Hepatocyte (in vitro differentiated cells): ENCODE data around the gene LEUTX.

Experiments used
- EZH2 ChIP-seq: fragments of 200-600 bp; sonication (generic); IDR thresholded peaks from 2 replicates; pipeline ENCODE4 v1.6.1; 2016; ENCODE audit warnings: antibody characterized with exemption, mild to moderate bottlenecking, borderline replicate concordance
- EZH2phosphoT487 ChIP-seq: fragments of 200-600 bp; sonication (generic); IDR thresholded peaks from one replicate; pipeline ENCODE4 v1.6.1; 2018; ENCODE audit warnings: antibody characterized with exemption, mild to moderate bottlenecking, low read depth, moderate library complexity; ENCODE audit not compliant: unreplicated experiment, severe bottlenecking
- TF ChIP-seq, protein P1 (sequence below): fragments of 200-600 bp; sonication (generic); IDR thresholded peaks from 2 replicates; pipeline ENCODE4 v1.5.1; 2016; ENCODE audit warnings: antibody characterized with exemption, mild to moderate bottlenecking; ENCODE audit not compliant: poor library complexity

DNA sequence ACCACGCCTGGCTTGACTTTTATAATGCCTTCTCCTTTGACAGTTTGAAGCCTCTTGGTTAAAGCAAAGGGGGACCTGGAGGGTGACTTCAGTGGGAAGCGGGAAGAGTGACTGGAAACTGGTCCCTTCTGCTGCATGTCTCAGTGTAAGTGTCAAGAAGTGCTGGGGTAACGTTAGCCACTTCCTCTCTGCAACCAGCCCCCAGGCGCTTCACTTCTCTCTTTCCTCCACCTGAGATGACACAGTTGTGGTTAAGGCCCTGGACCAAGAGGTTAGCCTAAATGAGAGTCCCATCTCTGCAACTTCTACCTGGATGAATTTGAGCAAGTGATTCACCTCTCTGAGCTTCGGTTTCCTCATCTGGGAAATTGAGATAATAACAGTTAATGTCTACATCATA, 16.3 kb downstream of the LEUTX start:
- TF ChIP-seq, protein P1, sequence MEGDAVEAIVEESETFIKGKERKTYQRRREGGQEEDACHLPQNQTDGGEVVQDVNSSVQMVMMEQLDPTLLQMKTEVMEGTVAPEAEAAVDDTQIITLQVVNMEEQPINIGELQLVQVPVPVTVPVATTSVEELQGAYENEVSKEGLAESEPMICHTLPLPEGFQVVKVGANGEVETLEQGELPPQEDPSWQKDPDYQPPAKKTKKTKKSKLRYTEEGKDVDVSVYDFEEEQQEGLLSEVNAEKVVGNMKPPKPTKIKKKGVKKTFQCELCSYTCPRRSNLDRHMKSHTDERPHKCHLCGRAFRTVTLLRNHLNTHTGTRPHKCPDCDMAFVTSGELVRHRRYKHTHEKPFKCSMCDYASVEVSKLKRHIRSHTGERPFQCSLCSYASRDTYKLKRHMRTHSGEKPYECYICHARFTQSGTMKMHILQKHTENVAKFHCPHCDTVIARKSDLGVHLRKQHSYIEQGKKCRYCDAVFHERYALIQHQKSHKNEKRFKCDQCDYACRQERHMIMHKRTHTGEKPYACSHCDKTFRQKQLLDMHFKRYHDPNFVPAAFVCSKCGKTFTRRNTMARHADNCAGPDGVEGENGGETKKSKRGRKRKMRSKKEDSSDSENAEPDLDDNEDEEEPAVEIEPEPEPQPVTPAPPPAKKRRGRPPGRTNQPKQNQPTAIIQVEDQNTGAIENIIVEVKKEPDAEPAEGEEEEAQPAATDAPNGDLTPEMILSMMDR, result no peak
- TF ChIP-seq EZH2 (no peak), EZH2phosphoT487 (no peak)
